Neural cell (in vitro differentiated cells): Measurements from ENCODE around the gene FOXO1. TPM values are rescaled to one million over a fixed set of nuclear protein-coding genes. Genes with fewer than 3 reads are reported as not detected.

Experiments used
- H2AFZ ChIP-seq: fragments of 200-600, 300-800 bp; sonication (generic), shearing (Covaris generic); 2 replicates; pipeline ENCODE4 v1.6.0; 2014; ENCODE audit warnings: low read depth, mild to moderate bottlenecking, antibody characterized with exemption, low read length, moderate library complexity
- H3F3A ChIP-seq: fragments of 200-600 bp; shearing (Covaris generic); 2 replicates; pipeline ENCODE4 v1.6.1; 2016; ENCODE audit warnings: mild to moderate bottlenecking, moderate library complexity, mixed read lengths, antibody characterized with exemption, low read length; ENCODE audit not compliant: insufficient read depth, poor library complexity, severe bottlenecking
- H3K27ac ChIP-seq: fragments of 200-600, 300-800 bp; sonication (generic), shearing (Covaris generic); 2 replicates; pipeline ENCODE4 v1.5.1; 2014; ENCODE audit warnings: mild to moderate bottlenecking, low read length, moderate library complexity
- H3K27me3 ChIP-seq: fragments of 300-800, 200-600 bp; sonication (generic), shearing (Covaris generic); 2 replicates; pipeline ENCODE4 v1.6.0; 2014; ENCODE audit warnings: mild to moderate bottlenecking, low read depth, low read length, moderate library complexity; ENCODE audit not compliant: insufficient read depth
- H3K36me3 ChIP-seq: fragments of 300-800, 200-600 bp; sonication (generic), shearing (Covaris generic); 2 replicates; pipeline ENCODE4 v1.5.1; 2014; ENCODE audit warnings: mild to moderate bottlenecking, antibody characterized with exemption, low read length, moderate library complexity; ENCODE audit not compliant: insufficient read depth
- H3K4me2 ChIP-seq: fragments of 300-800, 200-600 bp; sonication (generic), shearing (Covaris generic); 2 replicates; pipeline ENCODE4 v1.6.0; 2014; ENCODE audit warnings: mild to moderate bottlenecking, low read length
- H3K4me3 ChIP-seq: fragments of 300-800, 200-600 bp; sonication (generic), shearing (Covaris generic); 2 replicates; pipeline ENCODE4 v1.5.1; 2014; ENCODE audit warnings: mild to moderate bottlenecking, low read length, moderate library complexity
- H3K79me2 ChIP-seq: fragments of 200-600 bp; shearing (Covaris generic); replicated peaks from 2 replicates; pipeline ENCODE4 v1.6.0; 2014; ENCODE audit warnings: mild to moderate bottlenecking, low read length, moderate library complexity; ENCODE audit not compliant: insufficient read depth
- H3K9ac ChIP-seq: fragments of 300-800, 200-600 bp; sonication (generic), shearing (Covaris generic); 2 replicates; pipeline ENCODE4 v1.6.1; 2016; ENCODE audit warnings: mild to moderate bottlenecking, low read length, mixed read lengths
- H3K9me2 ChIP-seq: fragments of 200-600 bp; shearing (Covaris generic); 2 replicates; pipeline ENCODE4 v1.6.1; 2016; ENCODE audit warnings: mild to moderate bottlenecking, low read length, mixed read lengths; ENCODE audit not compliant: insufficient read depth
- H3K9me3 ChIP-seq: fragments of 200-600, 300-800 bp; sonication (generic), shearing (Covaris generic); 2 replicates; pipeline ENCODE4 v1.6.1; 2016; ENCODE audit warnings: mild to moderate bottlenecking, mixed run types, low read length, moderate library complexity, mixed read lengths
- H4K20me1 ChIP-seq: fragments of 200-600 bp; shearing (Covaris generic); 2 replicates; pipeline ENCODE4 v1.6.1; 2016; ENCODE audit warnings: mild to moderate bottlenecking, mixed run types; ENCODE audit not compliant: insufficient read depth
- CTCF ChIP-seq: fragments of 450-650 bp; IDR thresholded peaks from 2 replicates; pipeline ENCODE4 v1.5.1; 2014; ENCODE audit warnings: antibody characterized with exemption, mild to moderate bottlenecking, moderate library complexity; ENCODE audit not compliant: poor library complexity, severe bottlenecking
- EP300 ChIP-seq: fragments of 450-650 bp; conservative IDR thresholded peaks from 2 replicates; pipeline ENCODE4 v1.6.1; 2014; ENCODE audit warnings: antibody characterized with exemption, mild to moderate bottlenecking, moderate library complexity; ENCODE audit not compliant: poor library complexity, severe bottlenecking
- EZH2 ChIP-seq: fragments of 200-600, 300-800 bp; shearing (Covaris generic), sonication (generic); IDR thresholded peaks from 2 replicates; pipeline ENCODE4 v1.6.1; 2014; ENCODE audit warnings: antibody characterized with exemption, low read length, borderline replicate concordance, mild to moderate bottlenecking; ENCODE audit not compliant: insufficient read depth, poor library complexity, severe bottlenecking
- MXI1 ChIP-seq: fragments of 450-650 bp; conservative IDR thresholded peaks from 2 replicates; pipeline ENCODE4 v1.6.1; 2014; ENCODE audit warnings: antibody characterized with exemption, mild to moderate bottlenecking; ENCODE audit not compliant: poor library complexity, severe bottlenecking
- POLR2AphosphoS5 ChIP-seq: IDR thresholded peaks from 2 replicates; pipeline ENCODE4 v1.6.1; 2012
- RAD21 ChIP-seq: fragments of 450-650 bp; conservative IDR thresholded peaks from 2 replicates; pipeline ENCODE4 v1.6.1; 2014; ENCODE audit warnings: antibody characterized with exemption, mild to moderate bottlenecking, moderate library complexity
- REST ChIP-seq: IDR thresholded peaks from 2 replicates; pipeline ENCODE4 v1.6.1; 2012; ENCODE audit warnings: borderline replicate concordance
- SMC3 ChIP-seq: fragments of 450-650 bp; conservative IDR thresholded peaks from 2 replicates; pipeline ENCODE4 v1.6.1; 2014; ENCODE audit warnings: antibody characterized with exemption, mild to moderate bottlenecking, moderate library complexity; ENCODE audit not compliant: poor library complexity
- TAF1 ChIP-seq: IDR thresholded peaks from 2 replicates; pipeline ENCODE4 v1.6.1; 2012; ENCODE audit warnings: low read depth
- polyA plus RNA-seq: library from polyadenylated mRNA; depleted of rRNA; stranded (reverse); fragments of >200 nt; gene quantifications from 2 replicates; pipeline ENCODE4 v1.2.3, GENCODE V29; 2014

FOXO1 gene
- polyA plus RNA-seq, 1 donor from 2014 or later, result 1.2 TPM

DNA sequence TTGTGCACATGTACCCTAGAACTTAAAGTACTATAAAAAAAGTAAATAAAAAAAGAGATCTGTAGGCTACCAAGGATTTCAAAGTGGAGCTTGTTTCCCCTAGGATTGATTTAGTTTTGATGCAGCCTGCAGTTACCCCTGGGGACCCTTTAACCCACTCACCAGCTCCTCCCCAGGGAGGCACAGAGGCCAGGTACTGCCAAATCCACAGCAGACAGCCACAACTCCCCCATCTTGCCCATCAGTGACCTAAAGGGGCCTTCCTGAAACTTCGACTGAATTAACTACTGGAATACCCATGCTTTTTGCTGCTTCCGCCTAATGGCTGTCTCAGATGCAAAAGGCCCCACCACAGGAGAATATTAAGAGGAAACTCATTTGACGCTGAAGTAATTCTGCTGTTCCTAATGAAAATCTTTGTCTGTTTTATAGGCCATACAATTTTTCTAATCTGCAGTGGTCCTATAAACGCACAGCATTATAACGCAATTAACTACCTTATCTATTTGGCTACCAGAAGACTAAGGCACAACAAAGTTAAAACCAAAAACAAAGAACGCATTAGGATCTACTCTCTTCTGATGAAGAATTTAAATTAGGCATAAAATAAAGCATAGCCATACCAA is 95.0 kb downstream of the FOXO1 start:
- H2AFZ ChIP-seq, result no peak overlapping the region
- H3F3A ChIP-seq, result no peaks in the 10 kb centered on the region
- H3K9ac ChIP-seq, result no peak overlapping the region
- no peak overlapping the region for H3K27ac ChIP-seq
- no peaks in the 10 kb centered on the region for H3K9me2 ChIP-seq
- H3K4me2 ChIP-seq, result no peak overlapping the region
- no peak overlapping the region for H3K4me3 ChIP-seq
- H3K36me3 ChIP-seq, result no peaks in the 10 kb centered on the region
- TF ChIP-seq SMC3, result no peak
- no peak for TF ChIP-seq CTCF
- TF ChIP-seq REST, result no peak
- TF ChIP-seq POLR2AphosphoS5, result no peak
- TF ChIP-seq EP300, result no peak
- TF ChIP-seq TAF1, result no peak
- TF ChIP-seq EZH2, result no peak
- no peak for TF ChIP-seq MXI1
- TF ChIP-seq RAD21, result no peak
- H3K79me2 ChIP-seq, result no peaks in the 10 kb centered on the region
- no peaks in the 10 kb centered on the region for H3K9me3 ChIP-seq
- H4K20me1 ChIP-seq, result no peaks in the 10 kb centered on the region
- no peaks in the 10 kb centered on the region for H3K27me3 ChIP-seq

DNA sequence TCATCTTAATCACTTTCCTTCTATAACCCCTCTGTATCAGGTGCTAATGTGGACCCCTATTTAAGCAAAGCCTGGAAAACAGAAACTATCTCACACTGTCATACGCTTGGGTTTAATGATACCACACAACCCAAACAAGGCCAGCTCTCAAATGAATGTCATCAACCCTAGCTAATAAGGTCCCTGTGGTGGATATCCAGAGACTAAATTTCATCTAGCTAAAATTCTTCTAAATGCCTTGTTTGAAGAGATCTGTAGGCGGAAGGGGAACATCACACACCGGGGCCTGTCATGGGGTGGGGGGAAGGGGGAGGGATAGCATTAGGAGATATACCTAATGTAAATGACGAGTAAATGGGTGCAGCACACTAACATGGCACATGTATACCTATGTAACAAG is 95.5 kb downstream of the FOXO1 start:
- Histone ChIP-seq H3K36me3 (no peaks in the 10 kb centered on the region), H3K27me3 (no peaks in the 10 kb centered on the region), H3K9me3 (no peaks in the 10 kb centered on the region), H3K9ac (no peak overlapping the region), H3K27ac (no peak overlapping the region), H3K4me2 (no peak overlapping the region), H3K79me2 (no peaks in the 10 kb centered on the region), H3F3A (no peaks in the 10 kb centered on the region), H3K9me2 (no peaks in the 10 kb centered on the region), H4K20me1 (no peaks in the 10 kb centered on the region), H2AFZ (no peak overlapping the region), H3K4me3 (no peak overlapping the region)
- TF ChIP-seq CTCF (no peak), POLR2AphosphoS5 (no peak), EP300 (no peak), EZH2 (no peak), RAD21 (no peak), MXI1 (no peak), SMC3 (no peak), TAF1 (no peak), REST (no peak)
